Colonic mucosa (tissue), 4 donors: ENCODE data around the gene C4orf17. TPM values are rescaled to one million over a fixed set of nuclear protein-coding genes. Genes with fewer than 3 reads are reported as not detected.

Experiments used
- DNase-seq: peaks from one replicate; pipeline ENCODE4 v3.0.0-alpha.2; 2020
- H3K27ac ChIP-seq: fragments of 200-600 bp; one replicate; pipeline ENCODE4 v1.8.0; 2021
- H3K27me3 ChIP-seq: fragments of 200-600 bp; one replicate; pipeline ENCODE4 v1.8.0; 2021
- H3K36me3 ChIP-seq: fragments of 200-600 bp; one replicate; pipeline ENCODE4 v1.8.0; 2021
- H3K4me1 ChIP-seq: fragments of 200-600 bp; one replicate; pipeline ENCODE4 v1.8.0; 2021; ENCODE audit warnings: mild to moderate bottlenecking
- H3K4me3 ChIP-seq: fragments of 200-600 bp; one replicate; pipeline ENCODE4 v1.8.0; 2021
- H3K9ac ChIP-seq, 2 donors: one replicate each; pipeline ENCODE4 v1.7.0; 2013; ENCODE audit warnings: control low read depth in 2 of 2, low read depth in 2 of 2, low read length in 2 of 2
- H3K9me3 ChIP-seq: fragments of 200-600 bp; one replicate; pipeline ENCODE4 v1.8.0; 2021
- intact Hi-C: fragments of 100-400 bp; cut with DNase I; formaldehyde crosslinking; loops from one replicate; pipeline ENCODE4 v1.14.1; 2022
- total RNA-seq, 2 donors: library from RNA; stranded (reverse); fragmentation: NEBNext Ultra II Directional in 1 of 2; extraction: Animal tissue kit (Norgen Biotek cat#: 25700) in 1 of 2; gene quantifications; one replicate each; pipeline ENCODE4 v1.2.1, GENCODE V29; 2021
- TF ChIP-seq, protein P1 (sequence below): fragments of 200-600 bp; IDR thresholded peaks from one replicate; pipeline ENCODE4 v1.8.0; 2022; ENCODE audit warnings: antibody characterized with exemption, mild to moderate bottlenecking
- donor health status: healthy.
- donor health status: DM: no; HTN: no; CAD: no.
- donor health status: DM: no; HTN: no; CAD: no.

C4orf17 gene
- total RNA-seq, 2 donors from 2014 or later: not detected

GRCh38 chr4:99585516-99585915 lies 74.7 kb downstream of the C4orf17 start:
- H3K4me1 ChIP-seq: no peaks in the 10 kb centered on the region
- no peak overlapping the region for H3K4me3 ChIP-seq
- TF ChIP-seq, protein P1, sequence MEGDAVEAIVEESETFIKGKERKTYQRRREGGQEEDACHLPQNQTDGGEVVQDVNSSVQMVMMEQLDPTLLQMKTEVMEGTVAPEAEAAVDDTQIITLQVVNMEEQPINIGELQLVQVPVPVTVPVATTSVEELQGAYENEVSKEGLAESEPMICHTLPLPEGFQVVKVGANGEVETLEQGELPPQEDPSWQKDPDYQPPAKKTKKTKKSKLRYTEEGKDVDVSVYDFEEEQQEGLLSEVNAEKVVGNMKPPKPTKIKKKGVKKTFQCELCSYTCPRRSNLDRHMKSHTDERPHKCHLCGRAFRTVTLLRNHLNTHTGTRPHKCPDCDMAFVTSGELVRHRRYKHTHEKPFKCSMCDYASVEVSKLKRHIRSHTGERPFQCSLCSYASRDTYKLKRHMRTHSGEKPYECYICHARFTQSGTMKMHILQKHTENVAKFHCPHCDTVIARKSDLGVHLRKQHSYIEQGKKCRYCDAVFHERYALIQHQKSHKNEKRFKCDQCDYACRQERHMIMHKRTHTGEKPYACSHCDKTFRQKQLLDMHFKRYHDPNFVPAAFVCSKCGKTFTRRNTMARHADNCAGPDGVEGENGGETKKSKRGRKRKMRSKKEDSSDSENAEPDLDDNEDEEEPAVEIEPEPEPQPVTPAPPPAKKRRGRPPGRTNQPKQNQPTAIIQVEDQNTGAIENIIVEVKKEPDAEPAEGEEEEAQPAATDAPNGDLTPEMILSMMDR: no peak
- H3K36me3 ChIP-seq: no peaks in the 10 kb centered on the region
- no peak overlapping the region for H3K27ac ChIP-seq
- no peak overlapping the region for H3K9ac ChIP-seq
- H3K9me3 ChIP-seq: no peaks in the 10 kb centered on the region
- intact Hi-C loops: no loop called here
- DNase-seq: no peak
- no peaks in the 10 kb centered on the region for H3K27me3 ChIP-seq

DNA sequence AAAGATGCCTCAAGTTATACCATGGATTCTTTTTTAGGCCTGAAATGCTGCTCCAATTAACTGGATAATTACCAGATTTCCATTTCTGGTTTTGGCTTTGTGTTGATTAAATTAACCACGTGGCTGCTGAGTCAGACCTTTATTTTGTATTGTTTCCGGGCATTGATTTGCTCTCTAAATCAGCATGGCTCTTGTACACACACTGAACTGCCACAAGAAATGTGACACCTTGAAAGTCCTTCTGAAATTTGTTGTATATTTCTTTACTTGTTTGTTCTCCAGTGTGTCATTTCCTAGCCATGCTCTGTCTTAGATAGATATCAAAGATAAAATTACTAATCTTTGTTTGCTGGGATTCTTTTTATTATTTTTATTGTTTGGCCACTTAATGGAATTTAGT lies 75.5 kb downstream of the C4orf17 start:
- no peaks in the 10 kb centered on the region for H3K9me3 ChIP-seq
- peak overlapping the region; percentile 8 for H3K27ac ChIP-seq
- TF ChIP-seq, protein P1: no peak

GRCh38 chr4:99586797-99587196 lies 76.0 kb downstream of the C4orf17 start:
- DNase-seq: no peak
- Histone ChIP-seq H3K27me3 (no peaks in the 10 kb centered on the region), H3K9ac (no peak overlapping the region), H3K4me1 (no peaks in the 10 kb centered on the region), H3K27ac (peak overlapping the region; percentile 8), H3K36me3 (no peaks in the 10 kb centered on the region), H3K4me3 (no peak overlapping the region), H3K9me3 (no peaks in the 10 kb centered on the region)
- TF ChIP-seq, protein P1: no peak
- intact Hi-C loops: no loop called here

More for the DNA sequence above, 75.5 kb downstream of the C4orf17 start:
- Histone ChIP-seq H3K9ac (no peak overlapping the region), H3K27me3 (no peaks in the 10 kb centered on the region), H3K4me1 (no peaks in the 10 kb centered on the region), H3K36me3 (no peaks in the 10 kb centered on the region), H3K4me3 (no peak overlapping the region)
- no peak for DNase-seq
- intact Hi-C loops: no loop called here

- DNase-seq: no peak
- no peak overlapping the region for H3K4me3 ChIP-seq
- intact Hi-C loops: no loop called here
- H3K4me1 ChIP-seq: no peaks in the 10 kb centered on the region
- TF ChIP-seq, protein P1: no peak
- no peaks in the 10 kb centered on the region for H3K9me3 ChIP-seq
- no peaks in the 10 kb centered on the region for H3K36me3 ChIP-seq
- H3K27me3 ChIP-seq: no peaks in the 10 kb centered on the region
- H3K27ac ChIP-seq: peak overlapping the region; percentile 15
- H3K9ac ChIP-seq: no peak overlapping the region
Measured at GRCh38 chr4:99587309-99587708, 76.5 kb downstream of the C4orf17 start.

DNA sequence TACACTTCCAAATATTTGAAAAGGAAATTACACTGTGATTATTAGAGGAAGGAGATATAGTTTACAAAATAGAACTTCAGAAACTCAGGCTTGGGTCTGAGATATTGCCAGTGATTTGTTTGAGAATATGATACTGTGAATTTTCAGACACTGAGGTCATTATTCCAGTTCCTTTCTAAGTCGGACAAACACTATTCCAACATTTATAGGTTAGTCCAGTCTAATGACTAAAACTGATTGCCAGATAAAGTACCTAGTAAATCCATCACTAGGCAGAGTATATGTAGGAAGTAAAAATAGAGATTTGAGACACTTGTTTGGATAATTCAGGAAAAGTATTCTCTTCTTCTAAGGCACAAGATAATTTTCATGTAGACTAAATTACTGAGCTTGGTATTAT lies 77.0 kb downstream of the C4orf17 start:
- H3K36me3 ChIP-seq: no peaks in the 10 kb centered on the region
- intact Hi-C loops: no loop called here
- H3K4me3 ChIP-seq: no peak overlapping the region
- no peaks in the 10 kb centered on the region for H3K4me1 ChIP-seq
- H3K27ac ChIP-seq: no peak overlapping the region
- H3K27me3 ChIP-seq: no peaks in the 10 kb centered on the region
- TF ChIP-seq, protein P1: no peak
- no peak for DNase-seq
- no peak overlapping the region for H3K9ac ChIP-seq
- no peaks in the 10 kb centered on the region for H3K9me3 ChIP-seq

GRCh38 chr4:99591757-99592156 lies 80.9 kb downstream of the C4orf17 start:
- H3K9ac ChIP-seq: no peak overlapping the region
- no peak overlapping the region for H3K4me3 ChIP-seq
- H3K4me1 ChIP-seq: no peaks in the 10 kb centered on the region
- intact Hi-C loops: no loop called here
- no peaks in the 10 kb centered on the region for H3K27me3 ChIP-seq
- no peaks in the 10 kb centered on the region for H3K9me3 ChIP-seq
- TF ChIP-seq, protein P1: no peak
- H3K27ac ChIP-seq: no peak overlapping the region
- no peak for DNase-seq
- no peaks in the 10 kb centered on the region for H3K36me3 ChIP-seq
